Loucy (cell line): ENCODE measurements around the gene RRAGA.
"Not testable (repeated sequence)": the region's sequence is repeated elsewhere in the genome, so short reads cannot be mapped to it uniquely, and the experiment has no call there.

Experiments
- H2AFZ ChIP-seq: fragments of 200-600 bp; sonication (generic); 2 replicates; pipeline ENCODE4 v1.6.0; 2016; ENCODE audit warnings: antibody characterized with exemption, mild to moderate bottlenecking, low read length, moderate library complexity
- H3F3A ChIP-seq: fragments of 200-600 bp; 2 replicates; pipeline ENCODE4 v1.6.0; 2016; ENCODE audit warnings: antibody characterized with exemption, low read depth, mild to moderate bottlenecking
- H3K27me3 ChIP-seq: fragments of 200-600 bp; sonication (generic); 2 replicates; pipeline ENCODE4 v1.6.1; 2014; ENCODE audit warnings: low read length, mild to moderate bottlenecking; ENCODE audit not compliant: insufficient read depth, poor library complexity, severe bottlenecking
- H3K36me3 ChIP-seq: fragments of 200-600 bp; sonication (generic); 2 replicates; pipeline ENCODE4 v1.6.1; 2016; ENCODE audit warnings: low read length; ENCODE audit not compliant: insufficient read depth
- H3K4me1 ChIP-seq: fragments of 200-600 bp; sonication (generic); 2 replicates; pipeline ENCODE4 v1.5.1; 2014; ENCODE audit warnings: low read length, mild to moderate bottlenecking; ENCODE audit not compliant: insufficient read depth, poor library complexity, severe bottlenecking
- H3K4me2 ChIP-seq: fragments of 200-600 bp; sonication (generic); 2 replicates; pipeline ENCODE4 v1.6.0; 2014; ENCODE audit warnings: antibody characterized with exemption, low read length, low read depth, mild to moderate bottlenecking; ENCODE audit not compliant: poor library complexity, severe bottlenecking
- H3K4me3 ChIP-seq: fragments of 200-600 bp; sonication (generic); 2 replicates; pipeline ENCODE4 v1.5.1; 2014; ENCODE audit warnings: low read length, mild to moderate bottlenecking, mixed read lengths; ENCODE audit not compliant: poor library complexity, severe bottlenecking
- H3K79me2 ChIP-seq: fragments of 200-600 bp; sonication (generic); 2 replicates; pipeline ENCODE4 v1.6.1; 2014; ENCODE audit warnings: low read length; ENCODE audit not compliant: insufficient read depth
- H3K9ac ChIP-seq: fragments of 200-600 bp; sonication (generic); 2 replicates; pipeline ENCODE4 v1.6.0; 2014; ENCODE audit warnings: mild to moderate bottlenecking, low read depth, low read length, moderate library complexity; ENCODE audit not compliant: poor library complexity, severe bottlenecking
- H3K9me2 ChIP-seq: fragments of 200-600 bp; sonication (generic); replicated peaks from 2 replicates; pipeline ENCODE4 v1.6.1; 2016; ENCODE audit warnings: low read depth, low read length, mixed read lengths
- H3K9me3 ChIP-seq: fragments of 200-600 bp; sonication (generic); 2 replicates; pipeline ENCODE4 v1.6.1; 2014; ENCODE audit warnings: mild to moderate bottlenecking, antibody characterized with exemption, low read length, low read depth; ENCODE audit not compliant: insufficient read depth
- H4K20me1 ChIP-seq: fragments of 200-600 bp; sonication (generic); 2 replicates; pipeline ENCODE4 v1.6.0; 2014; ENCODE audit warnings: antibody characterized with exemption, low read length, mild to moderate bottlenecking; ENCODE audit not compliant: insufficient read depth, poor library complexity, severe bottlenecking
- EZH2phosphoT487 ChIP-seq: fragments of 200-600 bp; IDR thresholded peaks from 2 replicates; pipeline ENCODE4 v1.6.1; 2018; ENCODE audit warnings: antibody characterized with exemption, mild to moderate bottlenecking, moderate library complexity, borderline replicate concordance
- TF ChIP-seq, protein P1 (sequence below): fragments of 200-600 bp; sonication (generic); conservative IDR thresholded peaks from 2 replicates; pipeline ENCODE4 v1.5.1; 2014; ENCODE audit warnings: mild to moderate bottlenecking, antibody characterized with exemption, low read length

The RRAGA gene

DNA sequence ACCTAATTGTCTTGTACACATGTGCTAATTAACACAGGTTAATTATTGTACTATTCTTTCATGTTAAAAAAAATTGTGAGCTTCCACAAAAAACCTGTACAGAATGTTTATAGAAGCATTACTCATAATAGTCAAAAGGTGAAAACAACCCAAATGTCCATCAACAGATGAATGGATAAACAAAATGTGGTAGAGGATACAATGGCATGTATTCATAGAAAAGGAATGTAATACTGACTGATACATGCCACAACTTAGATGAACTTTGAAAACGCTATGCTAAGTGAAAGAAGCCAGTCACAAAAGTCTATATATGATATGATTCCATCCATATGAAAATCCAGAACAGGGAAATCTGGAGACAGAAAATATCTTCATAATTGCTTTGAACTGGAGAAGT is 25.6 kb downstream of the RRAGA start:
- Histone ChIP-seq H3K9ac (no peak overlapping the region), H2AFZ (no peak overlapping the region), H3K79me2 (no peaks in the 10 kb centered on the region), H3K9me3 (peaks cover 4% of the 10 kb centered on the region; the same call in 1 of the 2 replicates), H3K27me3 (no peaks in the 10 kb centered on the region), H3K4me3 (no peak overlapping the region), H4K20me1 (no peaks in the 10 kb centered on the region), H3K4me2 (no peak overlapping the region), H3K9me2 (no peaks in the 10 kb centered on the region), H3K4me1 (no peaks in the 10 kb centered on the region), H3F3A (no peaks in the 10 kb centered on the region), H3K36me3 (peaks cover 79% of the 10 kb centered on the region)
- TF ChIP-seq, protein P1, sequence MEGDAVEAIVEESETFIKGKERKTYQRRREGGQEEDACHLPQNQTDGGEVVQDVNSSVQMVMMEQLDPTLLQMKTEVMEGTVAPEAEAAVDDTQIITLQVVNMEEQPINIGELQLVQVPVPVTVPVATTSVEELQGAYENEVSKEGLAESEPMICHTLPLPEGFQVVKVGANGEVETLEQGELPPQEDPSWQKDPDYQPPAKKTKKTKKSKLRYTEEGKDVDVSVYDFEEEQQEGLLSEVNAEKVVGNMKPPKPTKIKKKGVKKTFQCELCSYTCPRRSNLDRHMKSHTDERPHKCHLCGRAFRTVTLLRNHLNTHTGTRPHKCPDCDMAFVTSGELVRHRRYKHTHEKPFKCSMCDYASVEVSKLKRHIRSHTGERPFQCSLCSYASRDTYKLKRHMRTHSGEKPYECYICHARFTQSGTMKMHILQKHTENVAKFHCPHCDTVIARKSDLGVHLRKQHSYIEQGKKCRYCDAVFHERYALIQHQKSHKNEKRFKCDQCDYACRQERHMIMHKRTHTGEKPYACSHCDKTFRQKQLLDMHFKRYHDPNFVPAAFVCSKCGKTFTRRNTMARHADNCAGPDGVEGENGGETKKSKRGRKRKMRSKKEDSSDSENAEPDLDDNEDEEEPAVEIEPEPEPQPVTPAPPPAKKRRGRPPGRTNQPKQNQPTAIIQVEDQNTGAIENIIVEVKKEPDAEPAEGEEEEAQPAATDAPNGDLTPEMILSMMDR, result no peak
- no peak for TF ChIP-seq EZH2phosphoT487

DNA sequence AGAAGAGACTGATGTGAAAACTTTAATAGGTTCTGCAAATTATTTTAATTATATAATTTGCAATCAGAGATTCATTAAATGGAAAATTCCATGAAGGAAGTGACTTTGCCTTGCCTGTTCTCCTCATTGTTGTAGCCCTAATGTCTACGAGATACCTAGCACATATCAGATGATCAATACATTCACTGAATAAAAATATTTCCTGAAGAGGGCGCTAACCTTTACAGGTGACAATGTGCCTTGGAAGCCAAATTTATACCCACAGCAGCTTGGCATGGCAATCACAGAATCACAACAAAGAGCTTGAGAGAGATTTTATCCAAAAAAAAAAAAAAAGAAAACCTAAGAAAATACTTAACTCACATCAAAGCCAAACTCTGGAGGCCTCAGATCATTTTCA is 36.1 kb downstream of the RRAGA start:
- no peak for TF ChIP-seq EZH2phosphoT487
- TF ChIP-seq, protein P1, result peak; percentile 75
- no peaks in the 10 kb centered on the region for H3K4me1 ChIP-seq
- no peaks in the 10 kb centered on the region for H4K20me1 ChIP-seq
- no peak overlapping the region for H3K4me2 ChIP-seq
- H3K9ac ChIP-seq, result no peak overlapping the region
- H3K36me3 ChIP-seq, result peaks cover 71% of the 10 kb centered on the region
- H3K9me3 ChIP-seq, result no peaks in the 10 kb centered on the region
- H3F3A ChIP-seq, result no peaks in the 10 kb centered on the region
- H3K27me3 ChIP-seq, result no peaks in the 10 kb centered on the region
- no peak overlapping the region for H2AFZ ChIP-seq
- peaks cover 4% of the 10 kb centered on the region; the same call in 1 of the 2 replicates for H3K79me2 ChIP-seq
- no peak overlapping the region for H3K4me3 ChIP-seq
- no peaks in the 10 kb centered on the region for H3K9me2 ChIP-seq

DNA sequence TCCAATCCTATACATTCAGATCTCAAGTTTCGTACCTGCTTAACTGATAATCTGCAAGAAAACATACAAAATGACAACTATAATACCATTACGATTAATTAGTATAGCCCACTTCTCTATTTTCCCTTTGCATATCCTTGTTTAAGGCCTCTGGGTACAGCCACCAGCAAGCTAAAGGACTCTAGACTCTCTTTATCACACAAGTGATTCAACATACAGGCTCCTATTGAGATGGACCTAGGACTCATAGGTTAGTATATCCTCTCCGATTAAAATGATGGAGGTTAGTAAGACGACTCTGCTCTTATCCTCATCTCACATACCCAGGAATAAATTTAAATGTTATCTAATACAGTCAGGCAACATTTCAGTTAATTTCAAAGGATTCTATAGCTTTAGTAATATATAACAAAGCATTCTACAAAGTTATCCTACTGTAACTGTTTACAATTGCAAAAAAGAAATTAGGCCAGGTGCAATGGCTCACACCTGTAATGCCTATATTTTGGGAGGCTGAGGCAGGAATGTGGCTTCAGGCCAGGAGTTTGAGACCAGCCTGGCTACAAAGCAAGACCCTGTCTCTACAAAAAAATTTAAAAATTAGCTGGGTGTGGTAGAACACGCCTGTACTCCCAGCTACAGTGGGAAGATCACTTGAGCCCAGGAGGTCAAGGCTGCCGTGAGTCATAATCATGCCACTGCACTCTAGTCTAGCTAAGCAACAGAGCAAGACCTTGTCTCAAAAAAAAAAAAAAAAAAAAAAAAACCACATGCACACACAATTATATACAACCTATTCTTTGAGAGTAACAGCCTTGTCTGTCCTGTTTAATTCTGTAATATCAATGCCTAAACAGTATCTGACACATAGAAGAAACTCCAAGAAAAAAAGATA is 38.1 kb downstream of the RRAGA start:
- TF ChIP-seq, protein P1, result no peak
- no peak for TF ChIP-seq EZH2phosphoT487
- H3K79me2 ChIP-seq, result peaks cover 4% of the 10 kb centered on the region; the same call in 1 of the 2 replicates
- no peak overlapping the region for H3K9ac ChIP-seq
- H3K9me2 ChIP-seq, result no peaks in the 10 kb centered on the region
- no peak overlapping the region for H3K4me3 ChIP-seq
- H4K20me1 ChIP-seq, result no peaks in the 10 kb centered on the region
- H3F3A ChIP-seq, result no peaks in the 10 kb centered on the region
- H3K36me3 ChIP-seq, result peaks cover 79% of the 10 kb centered on the region
- no peaks in the 10 kb centered on the region for H3K9me3 ChIP-seq
- H3K4me1 ChIP-seq, result no peaks in the 10 kb centered on the region
- no peak overlapping the region for H2AFZ ChIP-seq
- H3K4me2 ChIP-seq, result no peak overlapping the region
- no peaks in the 10 kb centered on the region for H3K27me3 ChIP-seq

DNA sequence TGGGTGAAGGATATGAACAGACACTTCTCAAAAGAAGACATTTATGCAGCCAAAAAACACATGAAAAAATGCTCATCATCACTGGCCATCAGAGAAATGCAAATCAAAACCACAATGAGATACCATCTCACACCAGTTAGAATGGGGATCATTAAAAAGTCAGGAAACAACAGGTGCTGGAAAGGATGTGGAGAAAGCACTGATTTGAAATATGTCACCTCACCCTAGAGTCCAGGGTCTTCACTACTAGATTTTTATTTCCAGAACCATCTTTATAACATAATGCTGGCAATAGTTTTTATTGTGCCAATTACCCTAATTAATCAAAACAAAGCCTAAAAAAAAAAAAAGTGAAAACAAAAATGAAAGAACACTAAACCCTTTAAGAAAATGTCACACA is 48.2 kb downstream of the RRAGA start:
- H2AFZ ChIP-seq, H3K9me2 ChIP-seq, H3K9me3 ChIP-seq, H3K9ac ChIP-seq, H3K27me3 ChIP-seq, H3F3A ChIP-seq: not testable (repeated sequence)
- Histone ChIP-seq H3K36me3 (peaks cover 29% of the 10 kb centered on the region), H3K4me1 (peaks cover 38% of the 10 kb centered on the region), H3K79me2 (peaks cover 79% of the 10 kb centered on the region), H3K4me2 (peak overlapping the region; percentile 47), H4K20me1 (peaks cover 59% of the 10 kb centered on the region), H3K4me3 (peak overlapping the region; percentile 22)
